Measurements from ENCODE around the gene COL26A1. TPM values are rescaled to one million over a fixed set of nuclear protein-coding genes. Genes with fewer than 3 reads are reported as not detected.

The COL26A1 gene
- total RNA-seq, 1 experiment from 2014 or later = 42.6 TPM

DNA sequence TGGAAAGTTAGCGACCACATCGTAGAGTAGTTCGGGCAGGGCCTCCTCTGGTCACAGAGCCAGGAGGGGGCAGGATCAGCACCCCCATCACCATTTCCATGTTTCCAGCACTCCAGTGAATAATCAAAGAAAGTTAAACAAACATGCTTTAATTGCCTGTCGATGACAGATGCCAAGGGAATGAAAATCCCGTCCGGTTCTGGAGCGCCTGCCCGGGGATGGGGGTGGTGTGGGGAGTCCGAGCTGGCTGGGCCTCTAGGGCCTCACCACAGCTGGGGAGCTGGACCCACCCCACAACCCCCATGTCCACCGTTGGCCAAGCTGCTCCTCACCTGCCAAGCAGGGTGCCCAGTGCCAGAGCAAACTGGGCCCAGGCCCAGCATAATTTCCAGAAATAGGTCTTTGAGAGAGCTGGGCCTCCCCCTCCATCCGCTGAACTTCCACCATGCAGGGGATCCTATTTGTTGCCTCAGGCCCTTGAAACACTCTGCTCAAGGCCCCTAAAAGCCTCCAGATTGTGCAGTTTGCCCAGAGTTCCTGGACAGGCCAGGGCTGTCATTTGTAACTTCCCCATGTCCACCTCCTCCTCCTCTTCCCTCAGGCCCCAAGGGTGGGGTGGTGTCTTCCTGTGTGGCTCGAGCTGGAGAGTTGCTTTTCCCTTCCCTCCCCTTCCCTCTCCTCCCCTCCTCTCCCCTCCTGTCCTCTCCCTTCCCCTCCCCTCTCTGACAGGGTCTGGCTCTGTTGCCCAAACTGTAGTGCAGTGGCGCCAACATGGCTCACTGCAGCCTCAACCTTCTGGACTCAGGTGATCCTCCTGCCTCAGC lies 165.4 kb downstream of the COL26A1 start:
- no peak overlapping the region for H3K4me3 Mint-ChIP-seq
- H3K9me3 Mint-ChIP-seq = no peaks in the 10 kb centered on the region
- Histone ChIP-seq H3K23ac (ENCODE audit: insufficient read length, low read depth, low read length) (no peak overlapping the region), H3K56ac (ENCODE audit: insufficient read length, low read depth, low read length) (no peak overlapping the region), H3K9ac (ENCODE audit: extremely low read depth, insufficient read length, low read length) (no peak overlapping the region), H4K91ac (ENCODE audit: insufficient read length, low read depth, low read length) (no peak overlapping the region), H2BK120ac (ENCODE audit: low read depth, low read length, poor library complexity, severe bottlenecking) (no peak overlapping the region), H3K79me2 (ENCODE audit: insufficient read depth, low read length) (no peaks in the 10 kb centered on the region), H3K18ac (ENCODE audit: insufficient read length, low read depth, low read length) (no peak overlapping the region), H3K4me2 (ENCODE audit: insufficient read depth, insufficient read length, low read length) (no peak overlapping the region), H3K9me3 (ENCODE audit: control insufficient read depth, low read depth, low read length) (no peaks in the 10 kb centered on the region), H3K79me1 (ENCODE audit: insufficient read depth, low read depth, low read length, poor library complexity, severe bottlenecking) (no peaks in the 10 kb centered on the region), H2AK5ac (ENCODE audit: insufficient read length, low read length) (no peak overlapping the region), H3K27me3 (ENCODE audit: insufficient read depth, low read length) (no peaks in the 10 kb centered on the region), H2BK20ac (ENCODE audit: low read depth, low read length, poor library complexity, severe bottlenecking) (no peak overlapping the region), H2BK5ac (ENCODE audit: insufficient read length, low read length) (no peak overlapping the region), H4K20me1 (ENCODE audit: control insufficient read depth, insufficient read depth, insufficient read length) (no peaks in the 10 kb centered on the region), H3K14ac (ENCODE audit: insufficient read depth, low read length) (no peak overlapping the region), H3K23me2 (ENCODE audit: insufficient read length, low read depth, low read length, poor library complexity, severe bottlenecking) (no peaks in the 10 kb centered on the region), H4K5ac (ENCODE audit: insufficient read length, low read depth, low read length) (no peak overlapping the region), H4K8ac (replicated peaks; ENCODE audit: insufficient read length, low read depth, low read length) (no peak overlapping the region), H3K4me1 (ENCODE audit: insufficient read depth, low read length) (no peaks in the 10 kb centered on the region), H2BK12ac (ENCODE audit: insufficient read length, low read depth, low read length) (no peak overlapping the region), H3K27ac (ENCODE audit: insufficient read length, low read depth, low read length) (no peak overlapping the region), H2BK15ac (ENCODE audit: low read depth, low read length) (no peak overlapping the region), H3K4ac (ENCODE audit: low read depth, low read length) (no peak overlapping the region), H2AFZ (ENCODE audit: low read length) (no peak overlapping the region), H3T11ph (ENCODE audit: low read length) (no peak overlapping the region)
- H3K36me3 Mint-ChIP-seq (ENCODE audit: insufficient read depth in 1 of 3, low read depth in 3 of 3) = peaks cover 3 to 13% (median 7%) of the 10 kb centered on the region in 3 experiments; a peak in 6 of 7 replicates
- no peaks in the 10 kb centered on the region; the same call in 1 of the 2 replicates for H3K27me3 Mint-ChIP-seq (ENCODE audit: low read depth)
- H3K27ac Mint-ChIP-seq = no peak overlapping the region
- WGBS (ENCODE audit: extremely low coverage, insufficient read length, low lambda C conversion rate) = no CpG with 5 or more reads among the region's 13 CpGs
- H3K4me1 Mint-ChIP-seq = peaks cover 3 to 8% of the 10 kb centered on the region in 2 experiments; a peak in 1 of 4 replicates
- TF ChIP-seq, protein P1, sequence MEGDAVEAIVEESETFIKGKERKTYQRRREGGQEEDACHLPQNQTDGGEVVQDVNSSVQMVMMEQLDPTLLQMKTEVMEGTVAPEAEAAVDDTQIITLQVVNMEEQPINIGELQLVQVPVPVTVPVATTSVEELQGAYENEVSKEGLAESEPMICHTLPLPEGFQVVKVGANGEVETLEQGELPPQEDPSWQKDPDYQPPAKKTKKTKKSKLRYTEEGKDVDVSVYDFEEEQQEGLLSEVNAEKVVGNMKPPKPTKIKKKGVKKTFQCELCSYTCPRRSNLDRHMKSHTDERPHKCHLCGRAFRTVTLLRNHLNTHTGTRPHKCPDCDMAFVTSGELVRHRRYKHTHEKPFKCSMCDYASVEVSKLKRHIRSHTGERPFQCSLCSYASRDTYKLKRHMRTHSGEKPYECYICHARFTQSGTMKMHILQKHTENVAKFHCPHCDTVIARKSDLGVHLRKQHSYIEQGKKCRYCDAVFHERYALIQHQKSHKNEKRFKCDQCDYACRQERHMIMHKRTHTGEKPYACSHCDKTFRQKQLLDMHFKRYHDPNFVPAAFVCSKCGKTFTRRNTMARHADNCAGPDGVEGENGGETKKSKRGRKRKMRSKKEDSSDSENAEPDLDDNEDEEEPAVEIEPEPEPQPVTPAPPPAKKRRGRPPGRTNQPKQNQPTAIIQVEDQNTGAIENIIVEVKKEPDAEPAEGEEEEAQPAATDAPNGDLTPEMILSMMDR (conservative IDR thresholded peaks at IDR 0.05) = no peak
- DNase-seq = no peak
